Stimulated activated CD4-positive, alpha-beta T cell treated with anti-CD3 and anti-CD28 coated beads, Interleukin-15, amount 100 ng/mL, for 48 hours (primary cell): ENCODE measurements around the gene CNN3.

Source experiments
- DNase-seq, 2 donors: peaks; one replicate each; pipeline ENCODE4 v3.0.0-alpha.2; 2020; ENCODE audit warnings: low read depth in 2 of 2

Gene CNN3

GRCh38 chr1:94887603-94888171 lies 39.2 kb downstream of the CNN3 start:
- DNase-seq: no peak

GRCh38 chr1:94887106-94887505 lies 39.8 kb downstream of the CNN3 start:
- no peak for DNase-seq

GRCh38 chr1:94886361-94886760 lies 40.5 kb downstream of the CNN3 start:
- no peak for DNase-seq

GRCh38 chr1:94884507-94884906 lies 42.4 kb downstream of the CNN3 start:
- no peak for DNase-seq

- DNase-seq: no peak
Observed at GRCh38 chr1:94884106-94884505, 42.8 kb downstream of the CNN3 start.

- no peak for DNase-seq
Observed at GRCh38 chr1:94883691-94884090, 43.2 kb downstream of the CNN3 start.

GRCh38 chr1:94878329-94878728 lies 48.6 kb downstream of the CNN3 start:
- DNase-seq: no peak

- DNase-seq: no peak
Observed at GRCh38 chr1:94876362-94876761, 50.5 kb downstream of the CNN3 start.

- no peak for DNase-seq
Observed at GRCh38 chr1:94875794-94876193, 51.1 kb downstream of the CNN3 start.

- DNase-seq: no peak
Observed at GRCh38 chr1:94874423-94874822, 52.5 kb downstream of the CNN3 start.

- no peak for DNase-seq
Observed at GRCh38 chr1:94873520-94874351, 53.2 kb downstream of the CNN3 start.

- no peak for DNase-seq
Observed at GRCh38 chr1:94872771-94873495, 54.0 kb downstream of the CNN3 start.

- DNase-seq: no peak
Observed at GRCh38 chr1:94871031-94871430, 55.9 kb downstream of the CNN3 start.

- no peak for DNase-seq
Observed at GRCh38 chr1:94866164-94866807, 60.6 kb downstream of the CNN3 start.

GRCh38 chr1:94865360-94865759 lies 61.5 kb downstream of the CNN3 start:
- DNase-seq: no peak

- DNase-seq: no peak
Observed at GRCh38 chr1:94864821-94865220, 62.1 kb downstream of the CNN3 start.

- no peak for DNase-seq
Observed at GRCh38 chr1:94863919-94864318, 63.0 kb downstream of the CNN3 start.

- no peak for DNase-seq
Observed at GRCh38 chr1:94863297-94863911, 63.5 kb downstream of the CNN3 start.

- no peak for DNase-seq
Observed at GRCh38 chr1:94862718-94863117, 64.2 kb downstream of the CNN3 start.

- no peak for DNase-seq
Observed at GRCh38 chr1:94859174-94859573, 67.7 kb downstream of the CNN3 start.

- DNase-seq: no peak
Observed at GRCh38 chr1:94858276-94858675, 68.6 kb downstream of the CNN3 start.

- DNase-seq: no peak
Observed at GRCh38 chr1:94856868-94857267, 70.0 kb downstream of the CNN3 start.
